ENCODE results near the gene AKAP9.
"Not testable (repeated sequence)": the region's sequence is repeated elsewhere in the genome, so short reads cannot be mapped to it uniquely, and the experiment has no call there.

The AKAP9 gene

GRCh38 chr7:92134271-92135051 is 193.8 kb downstream of the AKAP9 start, which contains the start of gene CYP51A1:
CYP51A1 (minus strand) TSS chr7:92134477; CDS start chr7:92134364, 113 bp downstream.
- peak; percentile 90 for DNase-seq (ENCODE audit: low read depth)

GRCh38 chr7:92135052-92135889 is 194.6 kb downstream of the AKAP9 start:
- no peak for DNase-seq (ENCODE audit: low read depth)

- no peak for DNase-seq (ENCODE audit: low read depth)
These were observed 196.9 kb downstream of the AKAP9 start for GRCh38 chr7:92137557-92137956.

GRCh38 chr7:92141161-92141560 is 200.5 kb downstream of the AKAP9 start:
- DNase-seq (ENCODE audit: low read depth) = no peak

GRCh38 chr7:92142791-92143190 is 202.1 kb downstream of the AKAP9 start:
- DNase-seq (ENCODE audit: low read depth) = not testable (repeated sequence)

- DNase-seq (ENCODE audit: low read depth) = not testable (repeated sequence)
These were observed 202.7 kb downstream of the AKAP9 start for GRCh38 chr7:92143192-92143880.

- DNase-seq (ENCODE audit: low read depth) = no peak
These were observed 209.1 kb downstream of the AKAP9 start for GRCh38 chr7:92149736-92150239.

- no peak for DNase-seq (ENCODE audit: low read depth)
These were observed 209.9 kb downstream of the AKAP9 start for GRCh38 chr7:92150450-92151017.

- DNase-seq (ENCODE audit: low read depth) = no peak
These were observed 214.6 kb downstream of the AKAP9 start for GRCh38 chr7:92155108-92155739.

- DNase-seq (ENCODE audit: low read depth) = no peak
These were observed 216.3 kb downstream of the AKAP9 start for GRCh38 chr7:92156990-92157389.

GRCh38 chr7:92158660-92159575 is 218.3 kb downstream of the AKAP9 start:
- DNase-seq (ENCODE audit: low read depth) = no peak

All from T follicular helper cell (primary cell).